H1 (cell line): ENCODE data around the gene C1QA. TPM values are rescaled to one million over a fixed set of nuclear protein-coding genes. Genes with fewer than 3 reads are reported as not detected.

Experiments
- CTCF ChIA-PET: fragments of 300-600 bp; sonication (Branson Sonifier 250); formaldehyde crosslinking; loops from one replicate; lab custom pipeline; 2021; ENCODE audit not compliant: partially characterized antibody; lab: Charles Lee
- POLR2A ChIA-PET: fragments of 300-600 bp; sonication (Branson Sonifier 250); formaldehyde crosslinking; loops from one replicate; lab custom pipeline; 2021; ENCODE audit warnings: inconsistent platforms; ENCODE audit not compliant: partially characterized antibody; lab: Charles Lee
- DNase-seq, 2 experiments: peaks; one replicate each; pipeline versions ENCODE4 v3.0.0 to v3.0.0-alpha.2; 2010 to 2022; ENCODE audit warnings: low spot score in 2 of 2, low read depth in 1 of 2, mixed read lengths in 1 of 2
- FAIRE-seq: peaks from 2 replicates; lab custom pipeline; 2011; peaks lifted over from hg19 to GRCh38; lab: Jason Lieb, UNC
- H2AFZ ChIP-seq: 2 replicates; pipeline ENCODE4 v1.8.1; 2012; ENCODE audit warnings: low read length, inconsistent platforms
- H2AK5ac ChIP-seq: 2 replicates; pipeline ENCODE4 v1.6.1; 2013; ENCODE audit warnings: low read depth, low read length
- H2BK120ac ChIP-seq: replicated peaks from 2 replicates; pipeline ENCODE3; 2013; ENCODE audit warnings: low read depth, low read length, inconsistent platforms
- H2BK12ac ChIP-seq: 2 replicates; pipeline ENCODE4 v1.6.1; 2013; ENCODE audit warnings: low read depth, low read length
- H2BK15ac ChIP-seq: 2 replicates; pipeline ENCODE4 v1.6.1; 2013; ENCODE audit warnings: low read length
- H2BK20ac ChIP-seq: 2 replicates; pipeline ENCODE4 v1.6.1; 2013; ENCODE audit warnings: low read length
- H2BK5ac ChIP-seq: 2 replicates; pipeline ENCODE4 v1.6.1; 2013; ENCODE audit warnings: low read depth, low read length
- H3K14ac ChIP-seq: 2 replicates; pipeline ENCODE4 v1.6.1; 2013; ENCODE audit warnings: inconsistent platforms; ENCODE audit not compliant: insufficient read length
- H3K18ac ChIP-seq: 2 replicates; pipeline ENCODE4 v1.6.1; 2013; ENCODE audit warnings: low read length; ENCODE audit errors: extremely low read depth
- H3K23ac ChIP-seq: 2 replicates; pipeline ENCODE4 v1.6.1; 2013; ENCODE audit warnings: inconsistent platforms; ENCODE audit not compliant: insufficient read length
- H3K23me2 ChIP-seq: 2 replicates; pipeline ENCODE4 v1.6.1; 2013; ENCODE audit warnings: low read depth, low read length
- H3K27ac ChIP-seq: 2 replicates; pipeline ENCODE4 v1.6.1; 2011; ENCODE audit warnings: low read depth, low read length, inconsistent platforms
- H3K27me3 ChIP-seq, 4 experiments: replicated peaks in 1 of 4; 1 replicate in 1 of 4; 2 replicates in 3 of 4; pipeline versions ENCODE4 v1.6.1 to v1.8.1; 2011 to 2013; ENCODE audit warnings: low read length in 3 of 4, mild to moderate bottlenecking in 3 of 4, inconsistent platforms in 2 of 4, mixed read lengths in 2 of 4, moderate library complexity in 1 of 4; ENCODE audit not compliant: control insufficient read depth in 3 of 4, insufficient read depth in 3 of 4; ENCODE audit errors: extremely low read depth in 1 of 4
- H3K36me3 ChIP-seq, 4 experiments: 2 replicates each; pipeline versions ENCODE4 v1.6.1 to v1.8.1; 2011 to 2013; ENCODE audit warnings: mild to moderate bottlenecking in 4 of 4, low read length in 3 of 4, moderate library complexity in 2 of 4, control low read depth in 1 of 4, inconsistent platforms in 1 of 4; ENCODE audit not compliant: insufficient read depth in 4 of 4, control insufficient read depth in 2 of 4
- H3K4ac ChIP-seq: replicated peaks from 2 replicates; pipeline ENCODE3; 2013; ENCODE audit warnings: low read length, low read depth, mixed read lengths, inconsistent platforms; ENCODE audit not compliant: insufficient read length
- H3K4me1 ChIP-seq, 4 experiments: replicated peaks in 1 of 4; 1 replicate in 1 of 4; 2 replicates in 3 of 4; pipeline versions ENCODE4 v1.6.1 to v1.8.1; 2011 to 2013; ENCODE audit warnings: low read length in 3 of 4, inconsistent platforms in 2 of 4, mixed read lengths in 1 of 4; ENCODE audit not compliant: insufficient read depth in 4 of 4, control insufficient read depth in 3 of 4
- H3K4me2 ChIP-seq, 2 experiments: 2 replicates each; pipeline versions ENCODE4 v1.6.1 to v1.8.1; 2011 to 2013; ENCODE audit warnings: low read depth in 2 of 2, low read length in 2 of 2, control low read depth in 1 of 2, inconsistent platforms in 1 of 2, mild to moderate bottlenecking in 1 of 2; ENCODE audit not compliant: insufficient read depth in 1 of 2
- H3K4me3 ChIP-seq, 4 experiments: fragments of 200-600, 300-600 bp in 1 of 4; sonication (generic), shearing (Covaris generic), sonication (Bioruptor Twin) in 1 of 4; 2 replicates each; pipeline versions ENCODE4 v1.5.1 to v1.8.1; 2011 to 2016; ENCODE audit warnings: low read length in 4 of 4, low read depth in 3 of 4, control low read depth in 2 of 4, inconsistent platforms in 2 of 4, mild to moderate bottlenecking in 2 of 4, mixed read lengths in 1 of 4, moderate library complexity in 1 of 4; ENCODE audit not compliant: insufficient read depth in 2 of 4; ENCODE audit errors: extremely low read depth in 1 of 4
- H3K56ac ChIP-seq: replicated peaks from 2 replicates; pipeline ENCODE3; 2013; ENCODE audit warnings: low read depth, mild to moderate bottlenecking, mixed read lengths, low read length, inconsistent platforms; ENCODE audit not compliant: insufficient read length
- H3K79me1 ChIP-seq: 2 replicates; pipeline ENCODE4 v1.6.1; 2013; ENCODE audit warnings: low read depth, low read length, control low read depth
- H3K79me2 ChIP-seq, 2 experiments: 2 replicates each; pipeline versions ENCODE4 v1.6.1 to v1.8.1; 2012 to 2013; ENCODE audit warnings: low read length in 2 of 2, mild to moderate bottlenecking in 2 of 2, inconsistent platforms in 1 of 2; ENCODE audit not compliant: insufficient read depth in 2 of 2, control insufficient read depth in 1 of 2
- H3K9ac ChIP-seq, 4 experiments: replicated peaks in 1 of 4; 1 replicate in 1 of 4; 2 replicates in 3 of 4; pipeline versions ENCODE4 v1.6.1 to v1.8.1; 2011 to 2013; ENCODE audit warnings: low read depth in 3 of 4, low read length in 3 of 4, control low read depth in 2 of 4, mild to moderate bottlenecking in 2 of 4, moderate library complexity in 2 of 4, inconsistent platforms in 1 of 4; ENCODE audit errors: extremely low read depth in 1 of 4
- H3K9me3 ChIP-seq, 2 experiments: 2 replicates each; pipeline versions ENCODE4 v1.6.1 to v1.8.1; 2012 to 2013; ENCODE audit warnings: mild to moderate bottlenecking in 2 of 2, moderate library complexity in 2 of 2, control low read depth in 1 of 2, inconsistent platforms in 1 of 2, low read depth in 1 of 2, low read length in 1 of 2, mixed read lengths in 1 of 2; ENCODE audit not compliant: insufficient read depth in 2 of 2
- H4K20me1 ChIP-seq, 2 experiments: replicated peaks in 1 of 2; 2 replicates each; pipeline versions ENCODE3 to v1.8.1; 2011 to 2013; ENCODE audit warnings: inconsistent platforms in 2 of 2, low read length in 2 of 2, mild to moderate bottlenecking in 1 of 2; ENCODE audit not compliant: insufficient read depth in 2 of 2, control insufficient read depth in 1 of 2
- H4K5ac ChIP-seq: 2 replicates; pipeline ENCODE4 v1.6.1; 2013; ENCODE audit warnings: low read length, low read depth, mixed read lengths, inconsistent platforms; ENCODE audit not compliant: insufficient read length
- H4K8ac ChIP-seq: 2 replicates; pipeline ENCODE4 v1.8.0; 2013; ENCODE audit warnings: mild to moderate bottlenecking, moderate library complexity, low read length, inconsistent platforms; ENCODE audit not compliant: insufficient read depth; ENCODE audit errors: extremely low read depth
- H4K91ac ChIP-seq: replicated peaks from 2 replicates; pipeline ENCODE3; 2013; ENCODE audit warnings: low read length, mixed read lengths, inconsistent platforms; ENCODE audit not compliant: insufficient read length
- EZH2 ChIP-seq: fragments of 200-600 bp; sonication (generic); IDR thresholded peaks from 2 replicates; pipeline ENCODE4 v1.7.1; 2012; ENCODE audit warnings: low read depth, mild to moderate bottlenecking, moderate library complexity, low read length, inconsistent platforms; ENCODE audit not compliant: severe bottlenecking
- WGBS, 2 experiments: shearing (Covaris generic) in 1 of 2; methylation state at CpG; one replicate each; pipeline versions ENCODE4 v1.1.6 to v1.1.7; 2013 to 2015; ENCODE audit warnings: low lambda C conversion rate in 2 of 2, mixed read lengths in 2 of 2, inconsistent platforms in 1 of 2, low coverage in 1 of 2, missing lambda C conversion rate in 1 of 2; ENCODE audit not compliant: insufficient replicate concordance in 2 of 2, insufficient coverage in 1 of 2, insufficient read length in 1 of 2; ENCODE audit errors: extremely low coverage in 1 of 2, missing lambda C conversion rate in 1 of 2; 5-methylcytosine and 5-hydroxymethylcytosine counted together
- polyA plus RNA-seq, 7 experiments: library from polyadenylated mRNA; depleted of rRNA in 3 of 7; stranded (reverse) in 5 of 7; unstranded in 2 of 7; fragments of >200 nt in 5 of 7; fragments of 200-250 nt in 2 of 7; gene quantifications; 1 replicate in 5 of 7; 2 replicates in 1 of 7; 4 replicates in 1 of 7; pipeline versions ENCODE4 v1.2.1 to v1.2.3, GENCODE V29; 2011 to 2013; ENCODE audit warnings: missing spikeins in 2 of 7, mixed read lengths in 2 of 7
- total RNA-seq: library from RNA; stranded (reverse); fragmentation: NEBNext Ultra II Directional; extraction: Animal tissue kit (Norgen Biotek cat#: 25700); gene quantifications from 2 replicates; pipeline ENCODE4 v1.2.1, GENCODE V29; 2021
- TF ChIP-seq, protein P1 (sequence below): IDR thresholded peaks from 2 replicates; pipeline ENCODE4 v1.6.1; 2012; ENCODE audit warnings: inconsistent platforms
- TF ChIP-seq, protein P2 (sequence below): IDR thresholded peaks from 2 replicates; pipeline ENCODE4 v1.6.1; 2012; ENCODE audit warnings: inconsistent platforms
- TF ChIP-seq, protein P3 (sequence below): IDR thresholded peaks from 2 replicates; pipeline ENCODE4 v1.6.1; 2011; ENCODE audit warnings: low read length, improper control_type of control experiment

C1QA gene
- total and polyA plus RNA-seq, 2 of the 8 experiments (the other 6 are each of a cell fraction or from before 2014, with no cell fraction given), result not detected

DNA sequence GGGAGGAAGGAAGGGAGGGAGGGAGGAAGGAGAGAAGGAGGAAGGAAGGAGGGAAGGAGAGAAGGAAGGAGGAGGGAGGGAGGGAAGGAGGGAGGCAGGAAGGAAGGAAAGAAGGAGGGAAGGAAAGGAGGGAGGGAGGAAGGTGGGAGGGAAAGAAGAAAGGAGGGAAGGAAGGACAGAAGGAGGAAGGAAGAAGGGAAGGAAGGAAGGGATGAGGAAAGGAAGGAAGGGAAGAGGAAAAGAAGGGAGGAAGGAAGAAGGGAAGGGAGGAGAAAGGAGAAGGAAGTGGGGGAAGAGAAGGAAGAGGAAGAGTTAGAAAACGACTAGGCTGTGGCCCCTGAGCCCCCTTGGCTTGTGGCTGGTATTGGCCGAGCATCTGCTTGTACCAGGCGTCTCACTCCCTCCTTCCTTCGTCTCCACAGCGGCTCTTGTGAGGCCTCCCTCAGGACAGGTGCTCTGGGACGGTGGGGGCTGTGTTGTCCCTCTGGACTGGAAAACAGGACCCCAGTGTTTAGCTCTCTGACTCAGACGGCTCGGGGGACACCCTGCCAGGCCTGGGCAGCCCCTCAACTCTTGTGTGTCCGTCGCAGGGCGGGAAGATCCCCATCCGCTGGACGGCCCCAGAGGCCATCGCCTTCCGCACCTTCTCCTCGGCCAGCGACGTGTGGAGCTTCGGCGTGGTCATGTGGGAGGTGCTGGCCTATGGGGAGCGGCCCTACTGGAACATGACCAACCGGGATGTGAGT is 36.2 kb upstream of the C1QA start:
- Histone ChIP-seq H2AFZ (no peak overlapping the region), H2BK20ac (no peak overlapping the region), H2BK120ac (no peak overlapping the region), H3K56ac (no peak overlapping the region), H3K23ac (no peak overlapping the region), H3K36me3 (no peaks in the 10 kb centered on the region), H3K23me2 (peaks cover 2% of the 10 kb centered on the region; the same call in 1 of the 2 replicates), H3K4me3 (no peak overlapping the region), H3K27me3 (0 out of 7 replicates have a peak, but pooled peaks cover 0 to 7% (median 0%) of the 10 kb centered on the region in 4 experiments), H3K4ac (no peak overlapping the region), H2BK12ac (peak overlapping the region; percentile 68; the same call in 1 of the 2 replicates), H3K9me3 (no peaks in the 10 kb centered on the region), H4K5ac (no peak overlapping the region), H3K79me1 (no peaks in the 10 kb centered on the region), H3K9ac (no peak overlapping the region), H3K27ac (no peak overlapping the region), H4K20me1 (peaks cover 0 to 1% of the 10 kb centered on the region in 2 experiments), H2BK15ac (0 out of 2 replicates have a peak overlapping the region, but pooled peaks have one; percentile 61), H4K91ac (no peak overlapping the region), H3K79me2 (no peaks in the 10 kb centered on the region), H3K14ac (no peak overlapping the region), H3K18ac (no peak overlapping the region), H2AK5ac (peak overlapping the region; percentile 75; the same call in 1 of the 2 replicates), H2BK5ac (no peak overlapping the region), H3K4me1 (no peaks in the 10 kb centered on the region; a peak in 3 of 7 replicates), H4K8ac (peak overlapping the region; percentile 5; the same call in 1 of the 2 replicates), H3K4me2 (no peak overlapping the region)
- DNase-seq (peak in 1 of 2 experiments; percentile 60), FAIRE-seq (no peak)
- CTCF ChIA-PET, result interaction anchor here (0.7 to 1.1 kb wide), 4 partner anchors 12 to 258 kb away, joined by 3 read pairs; no protein-coding TSS in a partner anchor
- 83% methylated on average over 19 of the region's 22 CpGs; no CpG with 5 or more reads in 1 of the 2 experiments for WGBS, 2 experiments
- TF ChIP-seq, protein P1, sequence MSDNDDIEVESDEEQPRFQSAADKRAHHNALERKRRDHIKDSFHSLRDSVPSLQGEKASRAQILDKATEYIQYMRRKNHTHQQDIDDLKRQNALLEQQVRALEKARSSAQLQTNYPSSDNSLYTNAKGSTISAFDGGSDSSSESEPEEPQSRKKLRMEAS, result peak; percentile 28; the same call in 1 of the 2 replicates
- TF ChIP-seq, protein P2, sequence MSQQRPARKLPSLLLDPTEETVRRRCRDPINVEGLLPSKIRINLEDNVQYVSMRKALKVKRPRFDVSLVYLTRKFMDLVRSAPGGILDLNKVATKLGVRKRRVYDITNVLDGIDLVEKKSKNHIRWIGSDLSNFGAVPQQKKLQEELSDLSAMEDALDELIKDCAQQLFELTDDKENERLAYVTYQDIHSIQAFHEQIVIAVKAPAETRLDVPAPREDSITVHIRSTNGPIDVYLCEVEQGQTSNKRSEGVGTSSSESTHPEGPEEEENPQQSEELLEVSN, result peak; percentile 60
- no peak for TF ChIP-seq EZH2
- TF ChIP-seq, protein P3, sequence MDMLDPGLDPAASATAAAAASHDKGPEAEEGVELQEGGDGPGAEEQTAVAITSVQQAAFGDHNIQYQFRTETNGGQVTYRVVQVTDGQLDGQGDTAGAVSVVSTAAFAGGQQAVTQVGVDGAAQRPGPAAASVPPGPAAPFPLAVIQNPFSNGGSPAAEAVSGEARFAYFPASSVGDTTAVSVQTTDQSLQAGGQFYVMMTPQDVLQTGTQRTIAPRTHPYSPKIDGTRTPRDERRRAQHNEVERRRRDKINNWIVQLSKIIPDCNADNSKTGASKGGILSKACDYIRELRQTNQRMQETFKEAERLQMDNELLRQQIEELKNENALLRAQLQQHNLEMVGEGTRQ, result peak; percentile 54
- POLR2A ChIA-PET, result interaction anchor here (1.3 kb wide), 1 partner anchor 12 kb away, joined by 7 read pairs; no protein-coding TSS in a partner anchor
